NCI-H226 (cell line): ENCODE measurements around the gene PML.
"Not testable (repeated sequence)": the region's sequence is repeated elsewhere in the genome, so short reads cannot be mapped to it uniquely, and the experiment has no call there.

ENCODE experiments used
- DNase-seq: peaks from one replicate; pipeline ENCODE4 v3.0.0-alpha.2; 2015

PML gene

GRCh38 chr15:73959012-73959581 is 35.4 kb upstream of the PML start:
- DNase-seq: peak; percentile 57

GRCh38 chr15:73959801-73960200 is 34.7 kb upstream of the PML start:
- no peak for DNase-seq

GRCh38 chr15:73960472-73961070 is 33.9 kb upstream of the PML start:
- not testable (repeated sequence) for DNase-seq

GRCh38 chr15:73962433-73962832 is 32.1 kb upstream of the PML start:
- DNase-seq: no peak

GRCh38 chr15:73964736-73965093 is 29.8 kb upstream of the PML start:
- peak; percentile 77 for DNase-seq

GRCh38 chr15:73965094-73965757 is 29.3 kb upstream of the PML start:
- no peak for DNase-seq

GRCh38 chr15:73965758-73966113 is 28.8 kb upstream of the PML start:
- no peak for DNase-seq

- no peak for DNase-seq
Observed at GRCh38 chr15:73968461-73968860, 26.1 kb upstream of the PML start.

GRCh38 chr15:73969151-73969759 is 25.3 kb upstream of the PML start:
- DNase-seq: no peak

GRCh38 chr15:73972984-73973682 is 21.4 kb upstream of the PML start:
- peak; percentile 66 for DNase-seq

GRCh38 chr15:73973683-73974200 is 20.8 kb upstream of the PML start:
- DNase-seq: not testable (repeated sequence)

- DNase-seq: not testable (repeated sequence)
Observed at GRCh38 chr15:73975440-73976125, 18.9 kb upstream of the PML start.

- no peak for DNase-seq
Observed at GRCh38 chr15:73978896-73979295, 15.6 kb upstream of the PML start.

GRCh38 chr15:73979636-73980035 is 14.9 kb upstream of the PML start:
- DNase-seq: no peak

- peak; percentile 59 for DNase-seq
Observed at GRCh38 chr15:73981761-73982221, 12.7 kb upstream of the PML start.

- peak; percentile 94 for DNase-seq
Observed at GRCh38 chr15:73982222-73982962, 12.1 kb upstream of the PML start.

- peak; percentile 97 for DNase-seq
Observed at GRCh38 chr15:73983211-73983727, 11.2 kb upstream of the PML start.

GRCh38 chr15:73983773-73984172 is 10.7 kb upstream of the PML start:
- no peak for DNase-seq

- no peak for DNase-seq
Observed at GRCh38 chr15:73984208-73984979, 10.1 kb upstream of the PML start.

- DNase-seq: peak; percentile 88
Observed at GRCh38 chr15:73985101-73985873, 9.2 kb upstream of the PML start.
